Vagina (tissue), 2 donors: ENCODE measurements around the gene PSMB7.

Experiments used
- CTCF ChIP-seq, 3 experiments: fragments of 450-650 bp in 2 of 3; fragments of 200-600 bp in 1 of 3; sonication (generic) in 1 of 3; IDR thresholded peaks; one replicate each; pipeline ENCODE4 v1.5.1; 2017 to 2019; ENCODE audit warnings: antibody characterized with exemption in 3 of 3, mild to moderate bottlenecking in 2 of 3, moderate library complexity in 2 of 3
- POLR2A ChIP-seq, 2 donors: fragments of 450-650 bp; IDR thresholded peaks; one replicate each; pipeline ENCODE4 v1.6.1; 2017; ENCODE audit warnings: antibody characterized with exemption in 2 of 2, mild to moderate bottlenecking in 2 of 2, moderate library complexity in 2 of 2
- POLR2AphosphoS5 ChIP-seq, 2 donors: sonication (generic); formaldehyde crosslinking; IDR thresholded peaks; one replicate each; pipeline ENCODE4 v1.9.0; 2017; ENCODE audit warnings: antibody characterized with exemption in 2 of 2, mild to moderate bottlenecking in 2 of 2, low read depth in 1 of 2; ENCODE audit not compliant: insufficient read depth in 1 of 2

GRCh38 chr9:124423155-124423554 is 7.9 kb upstream of the PSMB7 start:
- no peak for TF ChIP-seq POLR2AphosphoS5 (IDR thresholded peaks at IDR 0.05; ENCODE audit: insufficient read depth in 1 of 2, low read depth in 1 of 2)
- TF ChIP-seq CTCF (IDR thresholded peaks at IDR 0.05) = no peak
- TF ChIP-seq POLR2A (IDR thresholded peaks at IDR 0.05) = no peak
